ENCODE data around the gene IGFL1.

DNA sequence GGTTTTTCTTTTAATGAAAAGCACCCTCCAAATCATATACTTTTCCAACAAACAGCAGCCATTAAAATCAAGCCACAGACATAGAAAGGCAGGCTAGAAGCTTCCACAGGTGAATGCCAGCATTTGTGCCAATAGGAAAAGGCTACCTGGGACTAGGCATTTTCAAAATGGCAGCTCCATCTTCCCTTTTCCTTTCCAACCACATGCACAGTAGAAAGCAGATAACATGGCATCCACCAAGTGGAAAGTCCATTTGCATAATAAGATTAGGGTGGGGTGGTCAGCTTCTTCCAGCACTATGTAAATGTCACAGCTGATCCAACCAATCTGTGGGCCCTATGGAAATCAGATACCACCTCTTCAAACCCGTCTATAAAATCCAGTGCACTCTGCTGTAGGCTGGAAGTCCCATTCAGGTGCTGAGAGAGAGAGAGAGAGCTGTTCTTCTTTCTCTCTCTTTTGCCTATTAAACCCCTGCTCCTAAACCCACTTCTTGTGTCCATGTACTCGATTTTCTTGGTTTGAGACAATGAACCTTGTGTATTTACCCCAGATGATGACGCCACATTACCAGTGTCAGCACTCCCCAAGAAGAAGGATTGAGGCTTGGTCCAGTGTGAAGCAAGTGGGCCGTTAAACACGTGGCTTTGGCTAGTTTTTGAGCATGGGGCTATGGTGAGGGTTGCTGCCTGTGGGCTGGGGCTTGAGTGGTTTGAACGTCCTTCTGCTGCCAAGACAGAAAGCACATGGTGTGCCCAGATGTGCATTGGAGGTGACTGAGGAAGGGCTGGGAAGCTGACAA, 24.2 kb upstream of the IGFL1 start:
- TF ChIP-seq, protein P1, sequence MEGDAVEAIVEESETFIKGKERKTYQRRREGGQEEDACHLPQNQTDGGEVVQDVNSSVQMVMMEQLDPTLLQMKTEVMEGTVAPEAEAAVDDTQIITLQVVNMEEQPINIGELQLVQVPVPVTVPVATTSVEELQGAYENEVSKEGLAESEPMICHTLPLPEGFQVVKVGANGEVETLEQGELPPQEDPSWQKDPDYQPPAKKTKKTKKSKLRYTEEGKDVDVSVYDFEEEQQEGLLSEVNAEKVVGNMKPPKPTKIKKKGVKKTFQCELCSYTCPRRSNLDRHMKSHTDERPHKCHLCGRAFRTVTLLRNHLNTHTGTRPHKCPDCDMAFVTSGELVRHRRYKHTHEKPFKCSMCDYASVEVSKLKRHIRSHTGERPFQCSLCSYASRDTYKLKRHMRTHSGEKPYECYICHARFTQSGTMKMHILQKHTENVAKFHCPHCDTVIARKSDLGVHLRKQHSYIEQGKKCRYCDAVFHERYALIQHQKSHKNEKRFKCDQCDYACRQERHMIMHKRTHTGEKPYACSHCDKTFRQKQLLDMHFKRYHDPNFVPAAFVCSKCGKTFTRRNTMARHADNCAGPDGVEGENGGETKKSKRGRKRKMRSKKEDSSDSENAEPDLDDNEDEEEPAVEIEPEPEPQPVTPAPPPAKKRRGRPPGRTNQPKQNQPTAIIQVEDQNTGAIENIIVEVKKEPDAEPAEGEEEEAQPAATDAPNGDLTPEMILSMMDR (IDR thresholded peaks at IDR 0.05) = no peak
- TF ChIP-seq EP300 (IDR thresholded peaks at IDR 0.05) (no peak), POLR2A (IDR thresholded peaks at IDR 0.05) (no peak), POLR2AphosphoS5 (IDR thresholded peaks at IDR 0.05) (no peak)

All from gastroesophageal sphincter (tissue), 3 donors.